ENCODE results near the gene COBL. TPM values are rescaled to one million over a fixed set of nuclear protein-coding genes. Genes with fewer than 3 reads are reported as not detected.

The COBL gene
- total and polyA plus RNA-seq, 9 of the 15 experiments (the other 6 are each of a cell fraction or from before 2014, with no cell fraction given): 0.01 to 2.4 (median 0.09) TPM; not detected in 3

DNA sequence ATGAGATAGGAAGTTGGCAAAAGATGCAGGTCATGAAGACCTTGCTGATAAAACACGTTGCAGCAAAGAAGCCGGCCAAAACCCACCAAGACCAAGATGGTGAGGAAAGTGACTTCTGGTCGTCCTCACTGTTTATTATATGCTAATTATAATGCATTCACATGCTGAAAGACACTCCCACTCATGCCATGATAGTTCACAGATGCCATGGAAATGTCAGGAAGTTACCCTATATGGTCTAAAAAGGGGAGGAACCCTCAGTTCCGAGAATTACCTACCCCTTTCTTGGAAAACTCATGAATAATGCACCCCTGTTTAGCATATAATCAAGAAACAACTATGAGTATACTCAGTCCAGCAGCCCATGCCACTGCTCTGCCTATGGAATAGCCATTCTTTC, 331.5 kb downstream of the COBL start:
- POLR2A ChIA-PET: interaction anchor here (1.1 kb wide), 1 partner anchor 18 kb away, joined by 3 read pairs; no protein-coding TSS in a partner anchor

DNA sequence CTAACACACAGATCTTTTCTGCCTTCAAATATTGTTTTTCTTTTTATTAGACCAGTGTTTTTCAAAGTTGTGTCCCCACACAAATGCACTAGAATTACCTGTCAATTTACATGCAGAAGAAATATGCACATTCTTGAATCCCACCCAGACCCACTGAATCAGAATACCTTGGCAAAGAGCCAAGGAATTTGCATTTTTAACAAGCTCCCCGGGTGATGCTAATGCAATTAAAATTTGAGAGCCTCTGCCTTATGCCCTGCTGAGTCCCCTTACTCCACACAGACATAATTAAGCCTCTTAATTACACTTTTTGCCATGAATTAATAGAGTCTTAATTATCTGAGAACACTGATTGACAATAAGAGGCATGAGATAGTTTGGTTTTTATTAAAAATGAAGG, 332.8 kb downstream of the COBL start:
- ChIA-PET CTCF (ENCODE audit: low intra/inter-chr PET ratio) (no interaction called here), POLR2A (no interaction called here)
- Histone ChIP-seq H3K36me3 (ENCODE audit: control insufficient read depth, insufficient read depth, low read length) (no peaks in the 10 kb centered on the region), H3K9me3 (replicated peaks; ENCODE audit: control insufficient read depth, insufficient read depth, low read depth, low read length) (no peaks in the 10 kb centered on the region), H3K27me3 (ENCODE audit: control insufficient read depth in 2 of 2, insufficient read depth in 2 of 2, low read length in 2 of 2) (peaks cover 3 to 7% of the 10 kb centered on the region in 2 experiments; a peak in 3 of 5 replicates), H4K20me1 (replicated peaks; ENCODE audit: control insufficient read depth, insufficient read depth, low read length) (no peaks in the 10 kb centered on the region), H3K79me2 (ENCODE audit: control insufficient read depth, insufficient read depth, low read length) (no peaks in the 10 kb centered on the region), H3K9me1 (ENCODE audit: control insufficient read depth, insufficient read depth, low read length) (no peaks in the 10 kb centered on the region), H3K4me2 (ENCODE audit: insufficient read depth, low read length) (no peak overlapping the region), H2AFZ (ENCODE audit: low read depth, low read length) (no peak overlapping the region), H3K27ac (ENCODE audit: extremely low read depth, low read depth, low read length) (no peak overlapping the region), H3K9ac (ENCODE audit: insufficient read depth in 1 of 2, low read depth in 2 of 2, low read length in 2 of 2) (no peak overlapping the region), H3K4me3 (no peak overlapping the region), H3K4me1 (replicated peaks in 1 of 2; ENCODE audit: control insufficient read depth in 2 of 2, insufficient read depth in 2 of 2, low read length in 2 of 2) (no peaks in the 10 kb centered on the region)
- FAIRE-seq: no peak
- TF ChIP-seq ZNF444 (CRISPR knock-in tag; IDR thresholded peaks at IDR 0.05) (no peak), NFIC (IDR thresholded peaks at IDR 0.05) (peak; percentile 72)
- DNase-seq (ENCODE audit: extremely low read depth in 1 of 4, low spot score in 3 of 4): no peak
- in situ Hi-C loops (cut with MboI) (no loop called here), intact Hi-C loops (cut with micrococcal nuclease) (no loop called here)
- ATAC-seq: no peak
- BruUV-seq (replicated peaks): no TSS peak
- 0% methylated on average over 1 of the region's 1 CpG for WGBS (ENCODE audit: insufficient coverage, low coverage, missing lambda C conversion rate)

More for the DNA sequence above, 331.5 kb downstream of the COBL start:
- Histone ChIP-seq H3K9ac (ENCODE audit: insufficient read depth in 1 of 2, low read depth in 2 of 2, low read length in 2 of 2) (no peak overlapping the region), H3K79me2 (ENCODE audit: control insufficient read depth, insufficient read depth, low read length) (no peaks in the 10 kb centered on the region), H3K4me3 (no peak overlapping the region), H3K4me1 (replicated peaks in 1 of 2; ENCODE audit: control insufficient read depth in 2 of 2, insufficient read depth in 2 of 2, low read length in 2 of 2) (no peaks in the 10 kb centered on the region), H3K27ac (ENCODE audit: extremely low read depth, low read depth, low read length) (no peak overlapping the region), H3K36me3 (ENCODE audit: control insufficient read depth, insufficient read depth, low read length) (no peaks in the 10 kb centered on the region), H3K9me1 (ENCODE audit: control insufficient read depth, insufficient read depth, low read length) (no peaks in the 10 kb centered on the region), H2AFZ (ENCODE audit: low read depth, low read length) (no peak overlapping the region), H3K4me2 (ENCODE audit: insufficient read depth, low read length) (no peak overlapping the region), H3K9me3 (replicated peaks; ENCODE audit: control insufficient read depth, insufficient read depth, low read depth, low read length) (no peaks in the 10 kb centered on the region), H3K27me3 (ENCODE audit: control insufficient read depth in 2 of 2, insufficient read depth in 2 of 2, low read length in 2 of 2) (peaks cover 3 to 7% of the 10 kb centered on the region in 2 experiments; a peak in 3 of 5 replicates), H4K20me1 (replicated peaks; ENCODE audit: control insufficient read depth, insufficient read depth, low read length) (no peaks in the 10 kb centered on the region)
- no peak for ATAC-seq
- BruUV-seq (replicated peaks): no TSS peak
- intact Hi-C loops (cut with micrococcal nuclease) (no loop called here), in situ Hi-C loops (cut with MboI) (no loop called here)
- FAIRE-seq: no peak
- TF ChIP-seq STAT5A (IDR thresholded peaks at IDR 0.05; ENCODE audit: borderline replicate concordance, low read length) (peak; percentile 29; the same call in 1 of the 2 replicates), PTTG1 (tag; IDR thresholded peaks at IDR 0.05; ENCODE audit: low read depth) (no peak)
- DNase-seq (ENCODE audit: extremely low read depth in 1 of 4, low spot score in 3 of 4): no peak
- CTCF ChIA-PET (ENCODE audit: low intra/inter-chr PET ratio): no interaction called here
- WGBS (ENCODE audit: insufficient coverage, low coverage, missing lambda C conversion rate): 0% methylated on average over 4 of the region's 4 CpGs
